Smooth muscle cell (in vitro differentiated cells): ENCODE results near the gene NISCH. TPM values are rescaled to one million over a fixed set of nuclear protein-coding genes. Genes with fewer than 3 reads are reported as not detected.

Source experiments
- DNase-seq: peaks from one replicate; lab custom pipeline; 2025; ENCODE audit not compliant: unreplicated experiment; lab: John Stamatoyannopoulos, UW
- H2AFZ ChIP-seq: fragments of 200-600 bp; sonication (generic); 2 replicates; pipeline ENCODE4 v1.6.0; 2016; ENCODE audit warnings: antibody characterized with exemption, low read depth, mild to moderate bottlenecking
- H3F3A ChIP-seq: fragments of 200-600 bp; sonication (generic); 2 replicates; pipeline ENCODE4 v1.6.0; 2017; ENCODE audit warnings: antibody characterized with exemption, low read depth
- H3K27ac ChIP-seq: fragments of 200-600 bp; sonication (generic); 2 replicates; pipeline ENCODE4 v1.5.1; 2016; ENCODE audit warnings: low read depth, mild to moderate bottlenecking
- H3K27me3 ChIP-seq: fragments of 200-600 bp; sonication (generic); 2 replicates; pipeline ENCODE4 v1.6.1; 2016; ENCODE audit warnings: low read depth, mild to moderate bottlenecking
- H3K36me3 ChIP-seq: fragments of 200-600 bp; sonication (generic); 2 replicates; pipeline ENCODE4 v1.5.1; 2016; ENCODE audit warnings: low read depth
- H3K4me1 ChIP-seq: fragments of 200-600 bp; sonication (generic); 2 replicates; pipeline ENCODE4 v1.5.1; 2016; ENCODE audit warnings: low read depth
- H3K4me2 ChIP-seq: fragments of 200-600 bp; sonication (generic); 2 replicates; pipeline ENCODE4 v1.6.0; 2016; ENCODE audit warnings: mild to moderate bottlenecking
- H3K4me3 ChIP-seq: fragments of 200-600 bp; sonication (generic); 2 replicates; pipeline ENCODE4 v1.5.1; 2016; ENCODE audit warnings: mild to moderate bottlenecking
- H3K79me2 ChIP-seq: fragments of 200-600 bp; sonication (generic); 2 replicates; pipeline ENCODE4 v1.6.0; 2016; ENCODE audit warnings: low read depth, mild to moderate bottlenecking
- H3K9ac ChIP-seq: fragments of 200-600 bp; sonication (generic); 2 replicates; pipeline ENCODE4 v1.6.0; 2016; ENCODE audit warnings: low read depth
- H3K9me3 ChIP-seq: fragments of 200-600 bp; sonication (generic); replicated peaks from 2 replicates; pipeline ENCODE4 v1.5.1; 2016; ENCODE audit warnings: low read depth
- H4K20me1 ChIP-seq: fragments of 200-600 bp; sonication (generic); 2 replicates; pipeline ENCODE4 v1.6.0; 2016; ENCODE audit warnings: low read depth
- CTCF ChIP-seq: fragments of 200-600 bp; sonication (generic); IDR thresholded peaks from 2 replicates; pipeline ENCODE4 v1.5.1; 2017; ENCODE audit warnings: borderline replicate concordance, mild to moderate bottlenecking, antibody characterized with exemption; ENCODE audit not compliant: insufficient read depth, poor library complexity, severe bottlenecking
- WGBS: methylation state at CpG from one replicate; pipeline ENCODE4 v1.1.7; 2016; ENCODE audit warnings: low lambda C conversion rate; 5-methylcytosine and 5-hydroxymethylcytosine counted together
- polyA plus RNA-seq: library from polyadenylated mRNA; unstranded; fragments of >200 nt; fragmentation: Nextera tagmentation; extraction: Ambion mirVana; gene quantifications from 2 replicates; pipeline ENCODE4 v1.2.1, GENCODE V29; 2016
- total RNA-seq: library from RNA; depleted of rRNA; stranded (reverse); fragments of >200 nt; gene quantifications from 2 replicates; pipeline ENCODE4 v1.2.3, GENCODE V29; 2014

Gene NISCH
- total and polyA plus RNA-seq, 2 experiments from 2014 or later: 47.3 to 55.2 TPM

GRCh38 chr3:52454938-52455282, 494 bp upstream of the NISCH start:
- peaks cover 16% of the 10 kb centered on the region for H3K4me1 ChIP-seq
- 86% methylated on average over 11 of the region's 11 CpGs for WGBS
- peak overlapping the region; percentile 78 for H2AFZ ChIP-seq
- no peaks in the 10 kb centered on the region for H3K9me3 ChIP-seq
- peak overlapping the region; percentile 98 for H3K4me3 ChIP-seq
- peak overlapping the region; percentile 17 for H3K27ac ChIP-seq
- H3K9ac ChIP-seq: peak overlapping the region; percentile 90
- H3K27me3 ChIP-seq: no peaks in the 10 kb centered on the region
- H3K36me3 ChIP-seq: no peaks in the 10 kb centered on the region
- peak overlapping the region; percentile 87 for H3K4me2 ChIP-seq
- peaks cover 43% of the 10 kb centered on the region for H3K79me2 ChIP-seq
- no peak for TF ChIP-seq CTCF
- H3F3A ChIP-seq: no peaks in the 10 kb centered on the region
- no peak for DNase-seq
- peaks cover 30% of the 10 kb centered on the region for H4K20me1 ChIP-seq

- Histone ChIP-seq H4K20me1 (peaks cover 41% of the 10 kb centered on the region), H3K9ac (peak overlapping the region; percentile 90), H3K79me2 (peaks cover 55% of the 10 kb centered on the region), H2AFZ (peak overlapping the region; percentile 78), H3K27ac (no peak overlapping the region), H3K4me2 (peak overlapping the region; percentile 87), H3K4me1 (peaks cover 16% of the 10 kb centered on the region), H3K9me3 (no peaks in the 10 kb centered on the region), H3K36me3 (no peaks in the 10 kb centered on the region), H3K4me3 (peak overlapping the region; percentile 98), H3F3A (no peaks in the 10 kb centered on the region), H3K27me3 (no peaks in the 10 kb centered on the region)
- 3% methylated on average over 13 of the region's 13 CpGs for WGBS
- no peak for TF ChIP-seq CTCF
- no peak for DNase-seq
These were observed 880 bp downstream of the NISCH start for GRCh38 chr3:52456169-52456799.

GRCh38 chr3:52456800-52457183, 1.4 kb downstream of the NISCH start:
- Histone ChIP-seq H3K9ac (peak overlapping the region; percentile 90), H4K20me1 (peaks cover 47% of the 10 kb centered on the region), H3K4me1 (peaks cover 16% of the 10 kb centered on the region), H2AFZ (no peak overlapping the region), H3K27ac (no peak overlapping the region), H3K4me2 (peak overlapping the region; percentile 87), H3K4me3 (peak overlapping the region; percentile 98), H3K79me2 (peaks cover 57% of the 10 kb centered on the region), H3K36me3 (no peaks in the 10 kb centered on the region), H3K27me3 (no peaks in the 10 kb centered on the region), H3F3A (no peaks in the 10 kb centered on the region), H3K9me3 (no peaks in the 10 kb centered on the region)
- WGBS: 95% methylated on average over 5 of the region's 5 CpGs
- no peak for TF ChIP-seq CTCF
- no peak for DNase-seq

GRCh38 chr3:52458031-52458760, 2.8 kb downstream of the NISCH start:
- Histone ChIP-seq H3F3A (no peaks in the 10 kb centered on the region), H3K4me3 (no peak overlapping the region), H3K9me3 (no peaks in the 10 kb centered on the region), H3K9ac (no peak overlapping the region), H3K27ac (no peak overlapping the region), H3K4me1 (peaks cover 16% of the 10 kb centered on the region), H3K36me3 (peaks cover 4% of the 10 kb centered on the region), H3K4me2 (no peak overlapping the region), H3K27me3 (no peaks in the 10 kb centered on the region), H2AFZ (no peak overlapping the region), H3K79me2 (peaks cover 71% of the 10 kb centered on the region), H4K20me1 (peaks cover 61% of the 10 kb centered on the region)
- no peak for DNase-seq
- WGBS: 77% methylated on average over 6 of the region's 6 CpGs
- no peak for TF ChIP-seq CTCF
